MM.1S (cell line): ENCODE data around the gene BRD3.

Experiments used
- DNase-seq: peaks from one replicate; pipeline ENCODE4 v3.0.0-alpha.2; 2015
- H2AFZ ChIP-seq: fragments of 300-600 bp; sonication (generic); 2 replicates; pipeline ENCODE4 v1.6.0; 2016; ENCODE audit warnings: antibody characterized with exemption, low read length
- H3F3A ChIP-seq: fragments of 300-600 bp; sonication (generic); 2 replicates; pipeline ENCODE4 v1.6.1; 2016; ENCODE audit warnings: mild to moderate bottlenecking, antibody characterized with exemption, low read length, moderate library complexity, mixed read lengths; ENCODE audit not compliant: insufficient read depth
- H3K27ac ChIP-seq: fragments of 300-600 bp; sonication (generic); 2 replicates; pipeline ENCODE4 v1.5.1; 2016; ENCODE audit warnings: mild to moderate bottlenecking, low read length
- H3K27me3 ChIP-seq: fragments of 300-600 bp; sonication (generic); replicated peaks from 2 replicates; pipeline ENCODE4 v1.6.0; 2016; ENCODE audit warnings: low read length; ENCODE audit not compliant: insufficient read depth
- H3K36me3 ChIP-seq: fragments of 300-600 bp; sonication (generic); replicated peaks from 2 replicates; pipeline ENCODE4 v1.6.1; 2016; ENCODE audit warnings: mild to moderate bottlenecking, low read length, mixed read lengths; ENCODE audit not compliant: insufficient read depth
- H3K4me1 ChIP-seq: fragments of 300-600 bp; sonication (generic); 2 replicates; pipeline ENCODE4 v1.6.1; 2016; ENCODE audit warnings: low read length, mixed read lengths
- H3K4me2 ChIP-seq: fragments of 300-600 bp; sonication (generic); 2 replicates; pipeline ENCODE4 v1.6.0; 2016; ENCODE audit warnings: low read depth, low read length
- H3K4me3 ChIP-seq: fragments of 300-600 bp; sonication (generic); 2 replicates; pipeline ENCODE4 v1.5.1; 2016; ENCODE audit warnings: low read length, mixed read lengths
- H3K79me2 ChIP-seq: fragments of 300-600 bp; sonication (generic); 2 replicates; pipeline ENCODE4 v1.6.1; 2016; ENCODE audit warnings: mixed run types, low read length, mixed read lengths
- H3K9ac ChIP-seq: fragments of 300-600 bp; sonication (generic); 2 replicates; pipeline ENCODE4 v1.6.1; 2016; ENCODE audit warnings: low read length, mixed read lengths
- H3K9me2 ChIP-seq: fragments of 300-600 bp; sonication (generic); replicated peaks from 2 replicates; pipeline ENCODE4 v1.6.1; 2016; ENCODE audit warnings: mild to moderate bottlenecking, low read length, mixed read lengths; ENCODE audit not compliant: insufficient read depth
- H3K9me3 ChIP-seq: fragments of 300-600 bp; sonication (generic); replicated peaks from 2 replicates; pipeline ENCODE4 v1.6.1; 2016; ENCODE audit warnings: mild to moderate bottlenecking, low read length, mixed read lengths; ENCODE audit not compliant: insufficient read depth
- H4K20me1 ChIP-seq: fragments of 300-600 bp; sonication (generic); 2 replicates; pipeline ENCODE4 v1.6.1; 2016; ENCODE audit warnings: mild to moderate bottlenecking, low read length, moderate library complexity, mixed read lengths; ENCODE audit not compliant: insufficient read depth
- CTCF ChIP-seq: fragments of 300-600 bp; sonication (generic); IDR thresholded peaks from 2 replicates; pipeline ENCODE4 v1.5.1; 2016; ENCODE audit warnings: antibody characterized with exemption, low read length, mixed read lengths
- EZH2 ChIP-seq: fragments of 300-600 bp; sonication (generic); optimal IDR thresholded peaks from 2 replicates; pipeline ENCODE3; 2017; ENCODE audit warnings: low read depth, mild to moderate bottlenecking, antibody characterized with exemption, low read length, mixed read lengths
- EZH2phosphoT487 ChIP-seq: fragments of 300-600 bp; sonication (generic); IDR thresholded peaks from 2 replicates; pipeline ENCODE4 v1.6.1; 2018; ENCODE audit warnings: antibody characterized with exemption, low read length

Gene BRD3

GRCh38 chr9:133999851-134000265 lies 68.0 kb downstream of the BRD3 start:
- no peak for DNase-seq
- Histone ChIP-seq H3K4me2 (no peak overlapping the region), H4K20me1 (no peaks in the 10 kb centered on the region), H3K4me3 (no peak overlapping the region), H3F3A (no peaks in the 10 kb centered on the region), H3K9ac (no peak overlapping the region), H3K36me3 (no peaks in the 10 kb centered on the region), H3K9me2 (no peaks in the 10 kb centered on the region), H3K4me1 (no peaks in the 10 kb centered on the region), H3K27ac (no peak overlapping the region), H3K79me2 (no peaks in the 10 kb centered on the region), H3K27me3 (peaks cover 69% of the 10 kb centered on the region), H3K9me3 (no peaks in the 10 kb centered on the region), H2AFZ (no peak overlapping the region)
- TF ChIP-seq EZH2phosphoT487: no peak
- no peak for TF ChIP-seq CTCF
- TF ChIP-seq EZH2: no peak

- no peaks in the 10 kb centered on the region for H3K9me2 ChIP-seq
- H3K79me2 ChIP-seq: no peaks in the 10 kb centered on the region
- H3K27me3 ChIP-seq: peaks cover 64% of the 10 kb centered on the region
- no peaks in the 10 kb centered on the region for H3K4me1 ChIP-seq
- H4K20me1 ChIP-seq: no peaks in the 10 kb centered on the region
- no peaks in the 10 kb centered on the region for H3K36me3 ChIP-seq
- H3K4me2 ChIP-seq: no peak overlapping the region
- no peak for DNase-seq
- no peak overlapping the region for H3K9ac ChIP-seq
- H3K27ac ChIP-seq: no peak overlapping the region
- TF ChIP-seq CTCF (no peak), EZH2phosphoT487 (no peak), EZH2 (no peak)
- H3F3A ChIP-seq: no peaks in the 10 kb centered on the region
- no peaks in the 10 kb centered on the region for H3K9me3 ChIP-seq
- no peak overlapping the region for H3K4me3 ChIP-seq
- H2AFZ ChIP-seq: no peak overlapping the region
Measured at GRCh38 chr9:133998915-133999595, 68.8 kb downstream of the BRD3 start.

- no peaks in the 10 kb centered on the region for H3K36me3 ChIP-seq
- H3K9me3 ChIP-seq: no peaks in the 10 kb centered on the region
- H3K4me2 ChIP-seq: no peak overlapping the region
- no peaks in the 10 kb centered on the region for H3K9me2 ChIP-seq
- no peak overlapping the region for H3K4me3 ChIP-seq
- H3K27me3 ChIP-seq: peaks cover 70% of the 10 kb centered on the region
- H3F3A ChIP-seq: no peaks in the 10 kb centered on the region
- H3K4me1 ChIP-seq: peaks cover 3% of the 10 kb centered on the region; the same call in 1 of the 2 replicates
- TF ChIP-seq EZH2 (no peak), CTCF (no peak), EZH2phosphoT487 (no peak)
- H3K9ac ChIP-seq: no peak overlapping the region
- H3K27ac ChIP-seq: no peak overlapping the region
- no peaks in the 10 kb centered on the region for H3K79me2 ChIP-seq
- DNase-seq: no peak
- H4K20me1 ChIP-seq: no peaks in the 10 kb centered on the region
- H2AFZ ChIP-seq: no peak overlapping the region
Measured at GRCh38 chr9:133997584-133997983, 70.2 kb downstream of the BRD3 start.
